Karpas-422 (cell line): Measurements from ENCODE around the gene RNU6-1. TPM values are rescaled to one million over a fixed set of nuclear protein-coding genes. Genes with fewer than 3 reads are reported as not detected.

Experiments used
- DNase-seq: peaks from one replicate; pipeline ENCODE4 v3.0.0-alpha.2; 2015
- H2AFZ ChIP-seq: fragments of 200-600 bp; sonication (generic); 2 replicates; pipeline ENCODE4 v1.6.1; 2014; ENCODE audit warnings: antibody characterized with exemption, low read length, mixed read lengths
- H3K27ac ChIP-seq: fragments of 200-600 bp; sonication (generic); 2 replicates; pipeline ENCODE4 v1.5.1; 2014; ENCODE audit warnings: mild to moderate bottlenecking, low read length, moderate library complexity
- H3K27me3 ChIP-seq: fragments of 200-600 bp; sonication (generic); 2 replicates; pipeline ENCODE4 v1.6.1; 2014; ENCODE audit warnings: low read length, mixed read lengths
- H3K36me3 ChIP-seq: fragments of 200-600 bp; sonication (generic); 2 replicates; pipeline ENCODE4 v1.6.1; 2014; ENCODE audit warnings: low read length, mixed read lengths; ENCODE audit not compliant: insufficient read depth
- H3K4me1 ChIP-seq: fragments of 200-600 bp; sonication (generic); 2 replicates; pipeline ENCODE4 v1.6.1; 2014; ENCODE audit warnings: mild to moderate bottlenecking, low read length, mixed read lengths
- H3K4me2 ChIP-seq: fragments of 200-600 bp; sonication (generic); 2 replicates; pipeline ENCODE4 v1.6.1; 2014; ENCODE audit warnings: low read length, low read depth, mild to moderate bottlenecking; ENCODE audit not compliant: poor library complexity, severe bottlenecking
- H3K4me3 ChIP-seq: fragments of 200-600 bp; sonication (generic); 2 replicates; pipeline ENCODE4 v1.5.1; 2014; ENCODE audit warnings: mild to moderate bottlenecking, antibody characterized with exemption, low read length, mixed read lengths
- H3K79me2 ChIP-seq: fragments of 200-600 bp; sonication (generic); 2 replicates; pipeline ENCODE4 v1.6.1; 2014; ENCODE audit warnings: mild to moderate bottlenecking, low read length, mixed read lengths
- H3K9ac ChIP-seq: fragments of 200-600 bp; sonication (generic); 2 replicates; pipeline ENCODE4 v1.6.0; 2014; ENCODE audit warnings: low read length
- H3K9me2 ChIP-seq: fragments of 200-600 bp; sonication (generic), shearing (Covaris generic); replicated peaks from 2 replicates; pipeline ENCODE4 v1.6.0; 2014; ENCODE audit warnings: mild to moderate bottlenecking, low read length, moderate library complexity; ENCODE audit not compliant: insufficient read depth
- H3K9me3 ChIP-seq: fragments of 300-700, 200-600 bp; sonication (generic); 2 replicates; pipeline ENCODE4 v1.6.1; 2014; ENCODE audit warnings: low read length, mixed read lengths
- H4K20me1 ChIP-seq: fragments of 200-600 bp; sonication (generic); 2 replicates; pipeline ENCODE4 v1.6.1; 2014; ENCODE audit warnings: mild to moderate bottlenecking, antibody characterized with exemption, low read length, low read depth; ENCODE audit not compliant: insufficient read depth
- total RNA-seq: library from RNA; depleted of rRNA; stranded (reverse); fragments of >200 nt; shearing (Covaris generic); gene quantifications from 2 replicates; pipeline ENCODE4 v1.2.3, GENCODE V29; 2014; ENCODE audit warnings: low replicate concordance

The RNU6-1 gene
- total RNA-seq, 1 experiment from 2014 or later, result not detected

GRCh38 chr15:67865331-67865730 lies 25.5 kb upstream of the RNU6-1 start:
- Histone ChIP-seq H3K9me3 (no peaks in the 10 kb centered on the region; the same call in 1 of the 2 replicates), H3K27me3 (no peaks in the 10 kb centered on the region), H3K79me2 (no peaks in the 10 kb centered on the region), H2AFZ (no peak overlapping the region), H3K9ac (no peak overlapping the region), H3K27ac (no peak overlapping the region), H4K20me1 (no peaks in the 10 kb centered on the region), H3K4me1 (peaks cover 21% of the 10 kb centered on the region), H3K9me2 (no peaks in the 10 kb centered on the region), H3K4me2 (no peak overlapping the region), H3K36me3 (peaks cover 4% of the 10 kb centered on the region; the same call in 1 of the 2 replicates), H3K4me3 (no peak overlapping the region)
- no peak for DNase-seq

- Histone ChIP-seq H3K27ac (peak overlapping the region; percentile 65), H3K4me3 (peak overlapping the region; percentile 72), H3K27me3 (no peaks in the 10 kb centered on the region), H3K9me3 (no peaks in the 10 kb centered on the region), H3K4me2 (peak overlapping the region; percentile 69), H2AFZ (peak overlapping the region; percentile 96), H3K9me2 (no peaks in the 10 kb centered on the region), H3K36me3 (no peaks in the 10 kb centered on the region), H3K9ac (peak overlapping the region; percentile 76), H3K4me1 (peaks cover 35% of the 10 kb centered on the region), H4K20me1 (no peaks in the 10 kb centered on the region), H3K79me2 (no peaks in the 10 kb centered on the region)
- DNase-seq, result peak; percentile 95
These were observed 23.7 kb upstream of the RNU6-1 start for GRCh38 chr15:67863442-67863987.

GRCh38 chr15:67862750-67863441 lies 23.1 kb upstream of the RNU6-1 start:
- H3K9ac ChIP-seq, result peak overlapping the region; percentile 76

GRCh38 chr15:67861983-67862382 lies 22.1 kb upstream of the RNU6-1 start:
- Histone ChIP-seq H3K9ac (no peak overlapping the region), H3K4me3 (no peak overlapping the region; the same call in 1 of the 2 replicates), H3K4me1 (peaks cover 50% of the 10 kb centered on the region), H3K36me3 (no peaks in the 10 kb centered on the region), H2AFZ (no peak overlapping the region), H3K79me2 (no peaks in the 10 kb centered on the region), H3K27ac (0 out of 2 replicates have a peak overlapping the region, but pooled peaks have one; percentile 65), H3K9me2 (no peaks in the 10 kb centered on the region), H3K27me3 (no peaks in the 10 kb centered on the region), H4K20me1 (no peaks in the 10 kb centered on the region), H3K9me3 (no peaks in the 10 kb centered on the region), H3K4me2 (peak overlapping the region; percentile 69)
- DNase-seq, result no peak

More at GRCh38 chr15:67862750-67863441, 23.1 kb upstream of the RNU6-1 start:
- Histone ChIP-seq H3K4me1 (peaks cover 41% of the 10 kb centered on the region), H3K4me3 (peak overlapping the region; percentile 72), H3K79me2 (no peaks in the 10 kb centered on the region), H4K20me1 (no peaks in the 10 kb centered on the region), H3K36me3 (no peaks in the 10 kb centered on the region), H3K9me2 (no peaks in the 10 kb centered on the region), H2AFZ (peak overlapping the region; percentile 60), H3K27ac (peak overlapping the region; percentile 65), H3K9me3 (no peaks in the 10 kb centered on the region), H3K4me2 (peak overlapping the region; percentile 69), H3K27me3 (no peaks in the 10 kb centered on the region)
- DNase-seq, result peak; percentile 71

- Histone ChIP-seq H3K27ac (no peak overlapping the region), H2AFZ (no peak overlapping the region), H4K20me1 (no peaks in the 10 kb centered on the region), H3K27me3 (no peaks in the 10 kb centered on the region), H3K4me2 (no peak overlapping the region), H3K9me2 (no peaks in the 10 kb centered on the region), H3K9ac (no peak overlapping the region), H3K36me3 (no peaks in the 10 kb centered on the region), H3K4me3 (no peak overlapping the region), H3K4me1 (peaks cover 65% of the 10 kb centered on the region), H3K79me2 (no peaks in the 10 kb centered on the region), H3K9me3 (no peaks in the 10 kb centered on the region)
- no peak for DNase-seq
These were observed 19.6 kb upstream of the RNU6-1 start for GRCh38 chr15:67859331-67859946.

- Histone ChIP-seq H3K27me3 (no peaks in the 10 kb centered on the region), H3K9me2 (no peaks in the 10 kb centered on the region), H3K9ac (no peak overlapping the region), H3K4me1 (peaks cover 70% of the 10 kb centered on the region), H3K36me3 (no peaks in the 10 kb centered on the region), H3K4me3 (no peak overlapping the region), H3K27ac (peak overlapping the region; percentile 45), H3K4me2 (no peak overlapping the region), H3K79me2 (no peaks in the 10 kb centered on the region), H2AFZ (0 out of 2 replicates have a peak overlapping the region, but pooled peaks have one; percentile 10), H4K20me1 (no peaks in the 10 kb centered on the region), H3K9me3 (no peaks in the 10 kb centered on the region)
- DNase-seq, result no peak
These were observed 17.4 kb upstream of the RNU6-1 start for GRCh38 chr15:67857220-67857619.

- Histone ChIP-seq H3K27me3 (no peaks in the 10 kb centered on the region), H3K4me2 (no peak overlapping the region), H3K27ac (peak overlapping the region; percentile 59), H3K4me1 (peaks cover 82% of the 10 kb centered on the region), H3K36me3 (no peaks in the 10 kb centered on the region), H3K9me3 (no peaks in the 10 kb centered on the region), H3K9ac (no peak overlapping the region), H3K4me3 (no peak overlapping the region), H4K20me1 (no peaks in the 10 kb centered on the region), H2AFZ (no peak overlapping the region), H3K9me2 (no peaks in the 10 kb centered on the region), H3K79me2 (no peaks in the 10 kb centered on the region)
- DNase-seq, result no peak
These were observed 16.0 kb upstream of the RNU6-1 start for GRCh38 chr15:67855842-67856241.

GRCh38 chr15:67854358-67854757 lies 14.5 kb upstream of the RNU6-1 start:
- Histone ChIP-seq H3K4me2 (peak overlapping the region; percentile 61), H3K9me3 (peaks cover 4% of the 10 kb centered on the region; the same call in 1 of the 2 replicates), H3K9me2 (no peaks in the 10 kb centered on the region), H3K4me1 (peaks cover 83% of the 10 kb centered on the region), H3K4me3 (no peak overlapping the region), H3K36me3 (no peaks in the 10 kb centered on the region; the same call in 1 of the 2 replicates), H2AFZ (no peak overlapping the region), H3K9ac (no peak overlapping the region), H3K27ac (peak overlapping the region; percentile 92), H3K27me3 (no peaks in the 10 kb centered on the region), H4K20me1 (no peaks in the 10 kb centered on the region), H3K79me2 (no peaks in the 10 kb centered on the region)
- peak; percentile 60 for DNase-seq
